Upper lobe of left lung (tissue), 6 donors: ENCODE results near the gene SPRED1. TPM values are rescaled to one million over a fixed set of nuclear protein-coding genes. Genes with fewer than 3 reads are reported as not detected.

Source experiments
- ATAC-seq, 2 donors: fragments of 200-7000 bp; cut with Tn5 transposase; one replicate each; pipeline ENCODE4 v1.9.1; 2022; ENCODE audit warnings: mild to moderate bottlenecking in 2 of 2, moderate library complexity in 2 of 2; ENCODE audit not compliant: low FRiP score in 2 of 2
- DNase-seq, 2 donors: peaks; one replicate each; pipeline ENCODE4 v3.0.0-alpha.2; 2019 to 2020
- H3K27ac ChIP-seq, 4 donors: fragments of 200-600 bp; sonication (generic); one replicate each; pipeline ENCODE4 v1.5.1; 2016 to 2019
- H3K27me3 ChIP-seq, 4 donors: fragments of 200-600 bp; sonication (generic); one replicate each; pipeline ENCODE4 v1.5.1; 2017 to 2019
- H3K36me3 ChIP-seq, 4 donors: fragments of 200-600 bp; sonication (generic); one replicate each; pipeline ENCODE4 v1.5.1; 2016 to 2019
- H3K4me1 ChIP-seq, 4 donors: fragments of 200-600 bp; sonication (generic); one replicate each; pipeline ENCODE4 v1.5.1; 2018 to 2019
- H3K4me3 ChIP-seq, 4 donors: fragments of 200-600 bp; sonication (generic); one replicate each; pipeline ENCODE4 v1.5.1; 2017 to 2019; ENCODE audit warnings: mild to moderate bottlenecking in 2 of 4, moderate library complexity in 1 of 4
- H3K9me3 ChIP-seq, 4 donors: fragments of 200-600 bp; sonication (generic); one replicate each; pipeline ENCODE4 v1.5.1; 2018 to 2019
- EP300 ChIP-seq, 4 donors: sonication (generic); formaldehyde crosslinking; IDR thresholded peaks; one replicate each; pipeline ENCODE4 v1.5.1; 2017; ENCODE audit warnings: antibody characterized with exemption in 4 of 4, control low read depth in 2 of 4
- POLR2A ChIP-seq, 4 donors: fragments of 450-650 bp; IDR thresholded peaks; one replicate each; pipeline ENCODE4 v1.5.1; 2016 to 2017; ENCODE audit warnings: antibody characterized with exemption in 4 of 4, mild to moderate bottlenecking in 2 of 4
- POLR2AphosphoS5 ChIP-seq, 2 donors: sonication (generic); formaldehyde crosslinking; IDR thresholded peaks; one replicate each; pipeline ENCODE4 v1.5.1; 2017; ENCODE audit warnings: antibody characterized with exemption in 2 of 2
- WGBS, 2 donors: methylation state at CpG; one replicate each; pipeline ENCODE4 v1.1.5; 2017 to 2018; 5-methylcytosine and 5-hydroxymethylcytosine counted together
- total RNA-seq, 6 donors: library from RNA; depleted of rRNA in 4 of 6; stranded (reverse); fragments of >200 nt in 4 of 6; gene quantifications; one replicate each; pipeline versions ENCODE4 v1.1.0 to v1.2.1, GENCODE V29; 2016 to 2021
- TF ChIP-seq, protein P1 (sequence below), 6 experiments: fragments of 450-650 bp in 4 of 6; fragments of 200-600 bp in 2 of 6; sonication (generic) in 2 of 6; IDR thresholded peaks; one replicate each; pipeline ENCODE4 v1.5.1; 2016 to 2019; ENCODE audit warnings: antibody characterized with exemption in 6 of 6
- donor health status: DM: no; HTN: no; CAD: no; lungs with moderate emphysema.
- donor health status: DM: no; HTN: yes; CAD: no; lungs with severe emphysema.

SPRED1 gene
- total RNA-seq, 6 donors from 2014 or later = 30.9 to 73.4 (median 46.1) TPM

DNA sequence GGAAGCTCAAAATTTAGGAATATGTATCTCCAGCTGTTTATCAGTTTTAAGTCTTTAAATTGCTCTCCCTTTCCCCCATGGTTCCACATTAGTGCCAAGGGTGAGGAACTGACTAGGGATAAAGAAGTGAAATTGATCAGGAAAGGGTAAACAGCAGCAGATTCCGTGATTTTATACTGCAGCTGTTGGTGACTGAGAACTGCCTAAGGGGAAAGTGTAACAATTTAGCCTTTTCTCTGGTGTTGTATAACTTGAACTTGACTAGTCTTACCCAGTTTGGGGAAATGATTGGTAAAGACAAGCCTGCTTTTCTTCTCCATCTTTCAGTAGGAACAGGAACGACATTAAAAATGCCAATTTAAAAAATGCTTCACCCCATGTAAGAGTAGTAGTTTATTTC is 5.0 kb downstream of the SPRED1 start:
- Histone ChIP-seq H3K9me3 (no peaks in the 10 kb centered on the region), H3K27me3 (no peaks in the 10 kb centered on the region), H3K4me1 (peaks cover 10 to 39% (median 23%) of the 10 kb centered on the region in 4 donors), H3K27ac (peak overlapping the region in 2 of 4 donors; percentile 1 to 37), H3K4me3 (peak overlapping the region in 2 of 4 donors; percentile 2 to 7), H3K36me3 (no peaks in the 10 kb centered on the region)
- TF ChIP-seq, protein P1, sequence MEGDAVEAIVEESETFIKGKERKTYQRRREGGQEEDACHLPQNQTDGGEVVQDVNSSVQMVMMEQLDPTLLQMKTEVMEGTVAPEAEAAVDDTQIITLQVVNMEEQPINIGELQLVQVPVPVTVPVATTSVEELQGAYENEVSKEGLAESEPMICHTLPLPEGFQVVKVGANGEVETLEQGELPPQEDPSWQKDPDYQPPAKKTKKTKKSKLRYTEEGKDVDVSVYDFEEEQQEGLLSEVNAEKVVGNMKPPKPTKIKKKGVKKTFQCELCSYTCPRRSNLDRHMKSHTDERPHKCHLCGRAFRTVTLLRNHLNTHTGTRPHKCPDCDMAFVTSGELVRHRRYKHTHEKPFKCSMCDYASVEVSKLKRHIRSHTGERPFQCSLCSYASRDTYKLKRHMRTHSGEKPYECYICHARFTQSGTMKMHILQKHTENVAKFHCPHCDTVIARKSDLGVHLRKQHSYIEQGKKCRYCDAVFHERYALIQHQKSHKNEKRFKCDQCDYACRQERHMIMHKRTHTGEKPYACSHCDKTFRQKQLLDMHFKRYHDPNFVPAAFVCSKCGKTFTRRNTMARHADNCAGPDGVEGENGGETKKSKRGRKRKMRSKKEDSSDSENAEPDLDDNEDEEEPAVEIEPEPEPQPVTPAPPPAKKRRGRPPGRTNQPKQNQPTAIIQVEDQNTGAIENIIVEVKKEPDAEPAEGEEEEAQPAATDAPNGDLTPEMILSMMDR (IDR thresholded peaks at IDR 0.05) = no peak
- TF ChIP-seq POLR2AphosphoS5 (IDR thresholded peaks at IDR 0.05) = no peak
- no peak for TF ChIP-seq EP300 (IDR thresholded peaks at IDR 0.05)
- TF ChIP-seq POLR2A (IDR thresholded peaks at IDR 0.05) = no peak
- 24 to 25% methylated on average over 2 of the region's 2 CpGs for WGBS, 2 donors
- DNase-seq (no peak), ATAC-seq (no peak)

DNA sequence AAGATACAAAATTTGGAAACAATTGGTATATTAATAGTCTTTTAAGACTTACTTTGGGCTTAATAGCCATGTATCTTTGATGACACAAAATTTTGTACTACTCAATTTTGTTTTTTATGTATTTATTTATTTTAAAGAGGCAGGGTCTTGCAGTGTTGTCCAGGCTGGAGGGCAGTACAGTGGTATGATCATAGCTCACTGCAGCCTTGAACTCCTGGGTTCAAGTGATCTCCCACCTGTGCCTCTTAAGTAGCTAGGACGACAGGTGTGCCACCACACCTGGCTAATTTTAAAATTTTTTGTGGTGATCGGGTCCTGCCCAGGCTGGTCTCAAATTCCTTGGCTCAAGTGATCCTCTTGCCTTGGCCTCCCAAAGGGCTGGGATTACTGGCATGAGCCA is 6.5 kb downstream of the SPRED1 start:
- no peak overlapping the region for H3K27ac ChIP-seq
- peaks cover 10 to 33% (median 24%) of the 10 kb centered on the region in 4 donors for H3K4me1 ChIP-seq
- 86 to 93% methylated on average over 2 of the region's 2 CpGs for WGBS, 2 donors

DNA sequence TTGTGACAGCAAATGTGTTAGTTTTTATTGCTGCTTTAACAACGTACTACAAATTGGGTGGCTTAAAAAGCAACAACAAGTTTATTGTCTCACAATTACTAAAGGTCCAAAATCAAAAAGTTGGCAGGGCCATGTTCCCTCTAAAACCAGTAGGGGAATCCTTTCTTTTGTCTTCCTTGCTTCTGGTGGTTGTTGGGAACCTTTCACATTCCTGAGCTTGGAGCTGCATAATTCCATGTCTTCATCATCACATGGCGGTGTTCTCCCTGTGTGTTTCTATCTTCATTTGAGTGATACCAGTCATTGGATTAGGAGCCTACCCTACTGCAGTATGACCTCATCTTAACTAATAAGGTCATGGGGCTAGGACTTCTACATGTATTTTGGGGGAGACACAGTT is 7.4 kb downstream of the SPRED1 start:
- no peaks in the 10 kb centered on the region for H3K36me3 ChIP-seq
- no peaks in the 10 kb centered on the region for H3K27me3 ChIP-seq
- no peaks in the 10 kb centered on the region for H3K9me3 ChIP-seq
- H3K27ac ChIP-seq = no peak overlapping the region
- ATAC-seq = no peak
- no peak for TF ChIP-seq EP300 (IDR thresholded peaks at IDR 0.05)
- no peak for TF ChIP-seq POLR2AphosphoS5 (IDR thresholded peaks at IDR 0.05)
- no peak for TF ChIP-seq POLR2A (IDR thresholded peaks at IDR 0.05)
- TF ChIP-seq, protein P1 (IDR thresholded peaks at IDR 0.05) = no peak
- H3K4me1 ChIP-seq = peaks cover 13 to 32% (median 21%) of the 10 kb centered on the region in 4 donors
- no peak overlapping the region for H3K4me3 ChIP-seq
- DNase-seq = no peak
- 77% methylated on average over 2 of the region's 2 CpGs for WGBS, 2 donors

More for the DNA sequence above, 6.5 kb downstream of the SPRED1 start:
- no peaks in the 10 kb centered on the region for H3K27me3 ChIP-seq
- no peaks in the 10 kb centered on the region for H3K36me3 ChIP-seq
- DNase-seq (no peak), ATAC-seq (no peak)
- no peaks in the 10 kb centered on the region for H3K9me3 ChIP-seq
- H3K4me3 ChIP-seq = no peak overlapping the region
- no peak for TF ChIP-seq POLR2AphosphoS5 (IDR thresholded peaks at IDR 0.05)

GRCh38 chr15:38263251-38263650 is 10.6 kb downstream of the SPRED1 start:
- Histone ChIP-seq H3K9me3 (no peaks in the 10 kb centered on the region), H3K27ac (no peak overlapping the region), H3K36me3 (no peaks in the 10 kb centered on the region), H3K4me1 (peaks cover 10 to 21% (median 18%) of the 10 kb centered on the region in 4 donors), H3K4me3 (no peak overlapping the region), H3K27me3 (no peaks in the 10 kb centered on the region)
- DNase-seq (no peak), ATAC-seq (no peak)
- WGBS, 2 donors = 91 to 96% methylated on average over 3 of the region's 3 CpGs
- TF ChIP-seq EP300 (IDR thresholded peaks at IDR 0.05) (no peak), POLR2AphosphoS5 (IDR thresholded peaks at IDR 0.05) (no peak), POLR2A (IDR thresholded peaks at IDR 0.05) (no peak)
- TF ChIP-seq, protein P1 (IDR thresholded peaks at IDR 0.05) = no peak

- H3K36me3 ChIP-seq = peaks cover 0 to under 1% (median 0%) of the 10 kb centered on the region in 4 donors
- no peak overlapping the region for H3K4me3 ChIP-seq
- WGBS, 2 donors = 82 to 88% methylated on average over 3 of the region's 3 CpGs
- no peaks in the 10 kb centered on the region for H3K27me3 ChIP-seq
- DNase-seq (no peak), ATAC-seq (peak in 1 of 2 donors; percentile 34)
- TF ChIP-seq, protein P1 (IDR thresholded peaks at IDR 0.05) = no peak
- no peaks in the 10 kb centered on the region for H3K9me3 ChIP-seq
- peaks cover 10 to 19% (median 18%) of the 10 kb centered on the region in 4 donors for H3K4me1 ChIP-seq
- H3K27ac ChIP-seq = no peak overlapping the region
Measured at GRCh38 chr15:38263996-38264395, 11.4 kb downstream of the SPRED1 start.
